HCT116 (cell line): ENCODE measurements around the gene NEO1.

Source experiments
- CEBPB ChIP-seq: IDR thresholded peaks from 2 replicates; pipeline ENCODE4 v1.6.1; 2012; ENCODE audit warnings: low read depth
- EZH2 ChIP-seq: fragments of 200-600 bp; sonication (generic); IDR thresholded peaks from 2 replicates; pipeline ENCODE4 v1.6.1; 2017; ENCODE audit warnings: antibody characterized with exemption, mixed run types
- EZH2phosphoT487 ChIP-seq: fragments of 200-600 bp; IDR thresholded peaks from 2 replicates; pipeline ENCODE4 v1.6.1; 2018; ENCODE audit warnings: antibody characterized with exemption, borderline replicate concordance
- POLR2A ChIP-seq: IDR thresholded peaks from 2 replicates; pipeline ENCODE4 v1.7.0; 2011; ENCODE audit warnings: borderline replicate concordance; ENCODE audit not compliant: insufficient read depth, insufficient read length; ENCODE audit errors: extremely low read depth
- TCF7L2 ChIP-seq: IDR thresholded peaks from 2 replicates; pipeline ENCODE4 v1.7.0; 2011; ENCODE audit warnings: borderline replicate concordance, inconsistent platforms; ENCODE audit not compliant: insufficient read depth, insufficient read length; ENCODE audit errors: extremely low read depth
- TF ChIP-seq, protein P1 (sequence below), 3 experiments: fragments of 200-600 bp in 1 of 3; sonication (generic) in 1 of 3; IDR thresholded peaks in 2 of 3; conservative IDR thresholded peaks in 1 of 3; 2 replicates each; pipeline ENCODE4 v1.5.1; 2012 to 2017; ENCODE audit warnings: low read depth in 2 of 3, low read length in 2 of 3, antibody characterized with exemption in 1 of 3, borderline replicate concordance in 1 of 3, control low read depth in 1 of 3, mild to moderate bottlenecking in 1 of 3, mixed read lengths in 1 of 3, mixed run types in 1 of 3, moderate library complexity in 1 of 3; ENCODE audit not compliant: insufficient read depth in 1 of 3

DNA sequence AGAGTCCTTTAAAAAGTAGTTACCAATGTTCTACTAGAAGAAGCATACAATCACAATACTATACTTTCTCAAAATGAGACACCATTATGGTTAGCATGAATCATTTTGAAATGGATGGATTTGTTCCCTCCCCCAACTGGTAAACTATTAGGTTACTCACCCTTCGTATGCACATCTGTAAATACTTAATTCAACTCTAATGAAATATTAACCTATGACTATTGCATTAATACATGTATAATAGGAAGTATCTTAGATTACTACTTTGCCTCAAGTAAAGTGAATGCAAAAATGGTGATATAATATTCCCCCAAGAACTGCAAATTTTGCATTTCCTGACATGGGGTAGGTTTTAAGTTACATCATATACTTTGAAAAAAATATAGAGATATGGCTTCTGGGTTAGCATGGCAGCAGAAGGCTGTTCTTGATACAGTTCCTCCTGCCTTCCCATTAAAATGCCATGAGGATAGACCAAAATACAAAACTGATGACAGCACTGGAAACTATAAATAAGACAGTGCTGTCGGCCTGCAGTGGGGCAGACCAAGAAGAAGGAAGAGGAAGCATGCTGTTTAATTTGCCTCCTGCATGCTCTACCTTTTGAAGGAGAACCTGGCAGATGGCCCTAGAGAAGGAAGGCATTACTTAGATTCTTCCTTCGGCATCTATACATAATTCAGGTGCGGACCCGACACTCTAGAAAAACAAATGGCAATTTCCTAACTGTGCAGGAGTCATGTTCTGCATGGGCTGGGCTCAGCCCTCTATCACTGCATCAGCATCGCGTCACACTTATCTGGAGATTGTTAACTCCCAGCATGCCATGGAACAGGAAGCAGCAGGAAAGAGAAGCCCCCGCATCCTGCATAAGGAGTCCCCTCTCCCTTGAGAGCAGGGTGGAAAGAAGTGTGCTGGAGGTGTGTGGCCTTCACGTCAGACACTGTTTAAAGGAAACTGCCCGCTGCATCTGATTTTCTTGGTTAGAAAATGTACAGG, 41.8 kb upstream of the NEO1 start:
- no peak for TF ChIP-seq CEBPB
- TF ChIP-seq EZH2phosphoT487 = no peak
- TF ChIP-seq, protein P1, sequence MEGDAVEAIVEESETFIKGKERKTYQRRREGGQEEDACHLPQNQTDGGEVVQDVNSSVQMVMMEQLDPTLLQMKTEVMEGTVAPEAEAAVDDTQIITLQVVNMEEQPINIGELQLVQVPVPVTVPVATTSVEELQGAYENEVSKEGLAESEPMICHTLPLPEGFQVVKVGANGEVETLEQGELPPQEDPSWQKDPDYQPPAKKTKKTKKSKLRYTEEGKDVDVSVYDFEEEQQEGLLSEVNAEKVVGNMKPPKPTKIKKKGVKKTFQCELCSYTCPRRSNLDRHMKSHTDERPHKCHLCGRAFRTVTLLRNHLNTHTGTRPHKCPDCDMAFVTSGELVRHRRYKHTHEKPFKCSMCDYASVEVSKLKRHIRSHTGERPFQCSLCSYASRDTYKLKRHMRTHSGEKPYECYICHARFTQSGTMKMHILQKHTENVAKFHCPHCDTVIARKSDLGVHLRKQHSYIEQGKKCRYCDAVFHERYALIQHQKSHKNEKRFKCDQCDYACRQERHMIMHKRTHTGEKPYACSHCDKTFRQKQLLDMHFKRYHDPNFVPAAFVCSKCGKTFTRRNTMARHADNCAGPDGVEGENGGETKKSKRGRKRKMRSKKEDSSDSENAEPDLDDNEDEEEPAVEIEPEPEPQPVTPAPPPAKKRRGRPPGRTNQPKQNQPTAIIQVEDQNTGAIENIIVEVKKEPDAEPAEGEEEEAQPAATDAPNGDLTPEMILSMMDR (IDR thresholded peaks at IDR 0.05 in 2 of 3, conservative IDR thresholded peaks at IDR 0.05 in 1 of 3; ENCODE audit: borderline replicate concordance in 1 of 3, insufficient read depth in 1 of 3, low read depth in 2 of 3, low read length in 2 of 3) = no peak
- TF ChIP-seq TCF7L2 = no peak
- no peak for TF ChIP-seq POLR2A
- no peak for TF ChIP-seq EZH2
